Keratinocyte (primary cell): ENCODE results near the gene CBY2. TPM values are rescaled to one million over a fixed set of nuclear protein-coding genes. Genes with fewer than 3 reads are reported as not detected.

Experiments used
- DNase-seq: peaks from one replicate; pipeline ENCODE4 v3.0.0-alpha.2; 2011; ENCODE audit warnings: low read depth, missing footprints, low spot score
- FAIRE-seq: peaks from 2 replicates; lab custom pipeline; 2011; peaks lifted over from hg19 to GRCh38; lab: Jason Lieb, UNC
- H2AFZ ChIP-seq: 2 replicates; pipeline ENCODE4 v1.6.0; 2012; ENCODE audit warnings: low read length, control low read depth, inconsistent platforms; ENCODE audit not compliant: control insufficient read depth
- H3K27ac ChIP-seq: 2 replicates; pipeline ENCODE4 v1.5.1; 2011; ENCODE audit warnings: low read length; ENCODE audit not compliant: control insufficient read depth, insufficient read depth
- H3K27me3 ChIP-seq: 3 replicates; pipeline ENCODE4 v1.6.0; 2011; ENCODE audit warnings: low read length; ENCODE audit not compliant: control insufficient read depth, insufficient read depth; ENCODE audit errors: extremely low read depth
- H3K36me3 ChIP-seq, 2 experiments: 2 replicates in 1 of 2; 3 replicates in 1 of 2; pipeline ENCODE4 v1.5.1; 2011; ENCODE audit warnings: low read length in 2 of 2, mild to moderate bottlenecking in 1 of 2; ENCODE audit not compliant: control insufficient read depth in 2 of 2, insufficient read depth in 2 of 2; ENCODE audit errors: extremely low read depth in 1 of 2
- H3K4me1 ChIP-seq: 3 replicates; pipeline ENCODE4 v1.5.1; 2011; ENCODE audit warnings: low read length; ENCODE audit not compliant: control insufficient read depth, insufficient read depth; ENCODE audit errors: extremely low read depth
- H3K4me2 ChIP-seq: 3 replicates; pipeline ENCODE4 v1.6.0; 2011; ENCODE audit warnings: low read depth, low read length; ENCODE audit not compliant: control insufficient read depth, insufficient read depth; ENCODE audit errors: extremely low read depth
- H3K4me3 ChIP-seq, 3 experiments: fragments of 200-600 bp in 1 of 3; sonication (generic) in 1 of 3; 2 replicates in 2 of 3; 3 replicates in 1 of 3; pipeline ENCODE4 v1.5.1; 2011 to 2016; ENCODE audit warnings: low read length in 3 of 3, mild to moderate bottlenecking in 3 of 3, control low read depth in 2 of 3, inconsistent platforms in 1 of 3, low read depth in 1 of 3, mixed read lengths in 1 of 3, mixed run types in 1 of 3, moderate library complexity in 1 of 3; ENCODE audit not compliant: control insufficient read depth in 2 of 3, insufficient read depth in 2 of 3; ENCODE audit errors: extremely low read depth in 1 of 3
- H3K79me2 ChIP-seq: 2 replicates; pipeline ENCODE4 v1.6.0; 2012; ENCODE audit warnings: low read length; ENCODE audit not compliant: control insufficient read depth, insufficient read depth
- H3K9ac ChIP-seq: 3 replicates; pipeline ENCODE4 v1.6.0; 2011; ENCODE audit warnings: low read length; ENCODE audit not compliant: control insufficient read depth, insufficient read depth; ENCODE audit errors: extremely low read depth
- H3K9me1 ChIP-seq: 3 replicates; pipeline ENCODE4 v1.6.0; 2011; ENCODE audit warnings: low read length; ENCODE audit not compliant: control insufficient read depth, insufficient read depth; ENCODE audit errors: extremely low read depth
- H3K9me3 ChIP-seq: 2 replicates; pipeline ENCODE4 v1.5.1; 2012; ENCODE audit warnings: low read depth, low read length; ENCODE audit not compliant: control insufficient read depth
- H4K20me1 ChIP-seq: 3 replicates; pipeline ENCODE4 v1.6.0; 2011; ENCODE audit warnings: low read length; ENCODE audit not compliant: control insufficient read depth, insufficient read depth; ENCODE audit errors: extremely low read depth
- EZH2 ChIP-seq: IDR thresholded peaks from one replicate; pipeline ENCODE4 v1.6.1; 2012; ENCODE audit warnings: inconsistent platforms, mild to moderate bottlenecking, low read length, moderate library complexity
- dilution Hi-C: fragments of 300-500 bp; cut with MboI; formaldehyde crosslinking; loops from one replicate; pipeline ENCODE4 v1.7.0; 2020; ENCODE audit warnings: low sequenced_read_pairs; ENCODE audit not compliant: extremely low pct_ligation_motif_present
- polyA plus RNA-seq, 5 experiments: library from polyadenylated mRNA; depleted of rRNA in 3 of 5; stranded (reverse) in 3 of 5; stranded (forward) in 1 of 5; unstranded in 1 of 5; fragments of >200 nt; gene quantifications; 1 replicate in 1 of 5; 2 replicates in 3 of 5; 3 replicates in 1 of 5; pipeline versions ENCODE4 v1.2.1 to v1.2.3, GENCODE V29; 2011 to 2012; ENCODE audit warnings: missing spikeins in 2 of 5, low read depth in 1 of 5, low replicate concordance in 1 of 5
- TF ChIP-seq, protein P1 (sequence below), 3 experiments: IDR thresholded peaks in 1 of 3; conservative IDR thresholded peaks in 1 of 3; optimal IDR thresholded peaks in 1 of 3; 2 replicates in 2 of 3; 3 replicates in 1 of 3; pipeline versions ENCODE3 to v1.5.1; 2011; ENCODE audit warnings: low read length in 3 of 3, mild to moderate bottlenecking in 3 of 3, moderate library complexity in 2 of 3, control low read depth in 1 of 3, inconsistent platforms in 1 of 3; ENCODE audit not compliant: insufficient read depth in 2 of 3; ENCODE audit errors: extremely low read depth in 1 of 3

The CBY2 gene
- polyA plus RNA-seq, 1 donor (not counting 4 experiments of a cell fraction or from before 2014, with no cell fraction given), result not detected

DNA sequence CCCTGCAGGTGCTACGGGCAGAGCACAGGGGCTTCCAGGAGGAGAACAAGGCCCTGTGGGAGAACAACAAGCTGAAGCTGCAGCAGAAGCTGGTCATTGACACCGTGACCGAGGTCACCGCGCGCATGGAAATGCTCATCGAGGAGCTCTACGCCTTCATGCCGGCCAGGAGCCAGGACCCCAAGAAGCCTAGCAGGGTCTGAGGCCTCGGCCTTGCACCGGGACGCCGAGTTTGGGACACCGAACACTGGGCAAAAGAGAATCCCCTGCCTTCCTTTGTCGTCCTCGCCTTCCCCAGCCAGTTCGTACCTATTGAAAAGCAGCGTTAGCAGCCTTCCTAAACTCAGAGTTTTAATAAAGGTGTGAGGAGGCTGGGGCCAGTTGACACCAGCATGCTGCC lies 12.1 kb downstream of the CBY2 start:
- no peak overlapping the region for H3K27ac ChIP-seq
- H3K27me3 ChIP-seq, result peaks cover 9% of the 10 kb centered on the region
- no peaks in the 10 kb centered on the region for H3K36me3 ChIP-seq
- DNase-seq (no peak), FAIRE-seq (no peak)
- H3K9me1 ChIP-seq, result no peaks in the 10 kb centered on the region
- H3K9ac ChIP-seq, result no peak overlapping the region
- TF ChIP-seq, protein P1, sequence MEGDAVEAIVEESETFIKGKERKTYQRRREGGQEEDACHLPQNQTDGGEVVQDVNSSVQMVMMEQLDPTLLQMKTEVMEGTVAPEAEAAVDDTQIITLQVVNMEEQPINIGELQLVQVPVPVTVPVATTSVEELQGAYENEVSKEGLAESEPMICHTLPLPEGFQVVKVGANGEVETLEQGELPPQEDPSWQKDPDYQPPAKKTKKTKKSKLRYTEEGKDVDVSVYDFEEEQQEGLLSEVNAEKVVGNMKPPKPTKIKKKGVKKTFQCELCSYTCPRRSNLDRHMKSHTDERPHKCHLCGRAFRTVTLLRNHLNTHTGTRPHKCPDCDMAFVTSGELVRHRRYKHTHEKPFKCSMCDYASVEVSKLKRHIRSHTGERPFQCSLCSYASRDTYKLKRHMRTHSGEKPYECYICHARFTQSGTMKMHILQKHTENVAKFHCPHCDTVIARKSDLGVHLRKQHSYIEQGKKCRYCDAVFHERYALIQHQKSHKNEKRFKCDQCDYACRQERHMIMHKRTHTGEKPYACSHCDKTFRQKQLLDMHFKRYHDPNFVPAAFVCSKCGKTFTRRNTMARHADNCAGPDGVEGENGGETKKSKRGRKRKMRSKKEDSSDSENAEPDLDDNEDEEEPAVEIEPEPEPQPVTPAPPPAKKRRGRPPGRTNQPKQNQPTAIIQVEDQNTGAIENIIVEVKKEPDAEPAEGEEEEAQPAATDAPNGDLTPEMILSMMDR (optimal IDR thresholded peaks at IDR 0.05 in 1 of 3, IDR thresholded peaks at IDR 0.05 in 1 of 3, conservative IDR thresholded peaks at IDR 0.05 in 1 of 3; ENCODE audit: extremely low read depth in 1 of 3, insufficient read depth in 2 of 3, low read length in 3 of 3), result no peak
- TF ChIP-seq EZH2, result no peak
- H2AFZ ChIP-seq, result no peak overlapping the region
- no peaks in the 10 kb centered on the region for H4K20me1 ChIP-seq
- H3K79me2 ChIP-seq, result no peaks in the 10 kb centered on the region
- H3K4me2 ChIP-seq, result no peak overlapping the region
- no peaks in the 10 kb centered on the region for H3K4me1 ChIP-seq
- dilution Hi-C loops, result no loop called here
- no peak overlapping the region for H3K4me3 ChIP-seq
- H3K9me3 ChIP-seq, result no peaks in the 10 kb centered on the region

DNA sequence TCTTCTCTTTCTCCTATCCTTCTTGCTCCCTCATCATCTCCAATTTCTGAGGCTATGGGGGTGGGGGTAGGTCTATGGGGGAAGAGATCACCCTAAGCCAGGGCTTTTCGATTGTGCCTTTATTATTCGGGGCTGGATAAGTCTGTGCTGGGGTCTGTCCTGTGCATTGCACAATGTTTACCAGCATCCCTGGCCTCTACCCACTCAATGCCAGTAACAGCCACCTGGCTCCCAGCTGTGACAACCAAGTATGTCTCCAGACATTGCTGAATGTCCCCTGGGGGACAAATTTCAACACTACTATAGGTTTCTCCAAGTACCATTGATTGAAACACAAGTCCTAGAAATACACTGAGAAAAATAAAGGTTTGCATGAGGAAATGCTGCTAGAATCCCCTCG lies 13.2 kb downstream of the CBY2 start:
- H3K4me2 ChIP-seq, result no peak overlapping the region
- no peaks in the 10 kb centered on the region for H3K79me2 ChIP-seq
- no peak overlapping the region for H3K4me3 ChIP-seq
- no peaks in the 10 kb centered on the region for H3K36me3 ChIP-seq
- no peak for DNase-seq
- no peak overlapping the region for H3K27ac ChIP-seq
- H3K9me3 ChIP-seq, result no peaks in the 10 kb centered on the region
- TF ChIP-seq, protein P1 (optimal IDR thresholded peaks at IDR 0.05 in 1 of 3, IDR thresholded peaks at IDR 0.05 in 1 of 3, conservative IDR thresholded peaks at IDR 0.05 in 1 of 3; ENCODE audit: extremely low read depth in 1 of 3, insufficient read depth in 2 of 3, low read length in 3 of 3), result no peak
- TF ChIP-seq EZH2, result no peak
- H3K9me1 ChIP-seq, result no peaks in the 10 kb centered on the region
- H3K27me3 ChIP-seq, result peaks cover 9% of the 10 kb centered on the region
- no peak overlapping the region for H2AFZ ChIP-seq
- dilution Hi-C loops, result no loop called here
- no peak overlapping the region for H3K9ac ChIP-seq
- no peak for FAIRE-seq
- no peaks in the 10 kb centered on the region for H3K4me1 ChIP-seq
- no peaks in the 10 kb centered on the region for H4K20me1 ChIP-seq
